OCI-LY7 (cell line): Measurements from ENCODE around the gene NLGN1. TPM values are rescaled to one million over a fixed set of nuclear protein-coding genes. Genes with fewer than 3 reads are reported as not detected.

Source experiments
- BruUV-seq: library from RNA; stranded (reverse); fragments of 400-500 nt; replicated peaks from 2 replicates; lab custom pipeline; 2021; lab: Mats Ljungman, UMichigan
- CTCF ChIA-PET: fragments of 300-600 bp; sonication (Branson Sonifier 250); formaldehyde crosslinking; loops from one replicate; lab custom pipeline; 2022; ENCODE audit warnings: antibody characterized with exemption; ENCODE audit not compliant: unreplicated experiment; lab: Charles Lee
- POLR2A ChIA-PET: fragments of 300-600 bp; sonication (Branson Sonifier 250); formaldehyde crosslinking; loops from one replicate; lab custom pipeline; 2022; ENCODE audit warnings: antibody characterized with exemption; lab: Charles Lee
- DNase-seq: peaks from one replicate; pipeline ENCODE4 v3.0.0-alpha.2; 2015; ENCODE audit warnings: low spot score
- H2AFZ ChIP-seq: fragments of 200-600 bp; sonication (generic), shearing (Covaris generic); 2 replicates; pipeline ENCODE4 v1.6.1; 2014; ENCODE audit warnings: mild to moderate bottlenecking, antibody characterized with exemption, low read length, moderate library complexity
- H3K27ac ChIP-seq: fragments of 200-600 bp; sonication (generic); 2 replicates; pipeline ENCODE4 v1.5.1; 2014; ENCODE audit warnings: mixed run types, low read depth, mild to moderate bottlenecking, moderate library complexity, low read length, inconsistent platforms; ENCODE audit not compliant: poor library complexity, severe bottlenecking
- H3K36me3 ChIP-seq: fragments of 200-600 bp; sonication (generic); 2 replicates; pipeline ENCODE4 v1.6.1; 2014; ENCODE audit warnings: mild to moderate bottlenecking, antibody characterized with exemption, low read length, moderate library complexity, mixed read lengths; ENCODE audit not compliant: insufficient read depth
- H3K4me1 ChIP-seq: fragments of 200-600 bp; sonication (generic); 2 replicates; pipeline ENCODE4 v1.5.1; 2014; ENCODE audit warnings: mild to moderate bottlenecking, low read length; ENCODE audit not compliant: insufficient read depth, poor library complexity, severe bottlenecking
- H3K4me2 ChIP-seq: fragments of 200-600 bp; sonication (generic); 2 replicates; pipeline ENCODE4 v1.6.1; 2014; ENCODE audit warnings: mild to moderate bottlenecking, low read length
- H3K4me3 ChIP-seq: fragments of 200-600 bp; sonication (generic); 2 replicates; pipeline ENCODE4 v1.5.1; 2014; ENCODE audit warnings: mild to moderate bottlenecking, low read depth, low read length; ENCODE audit not compliant: poor library complexity, severe bottlenecking
- H3K79me2 ChIP-seq: fragments of 200-600 bp; sonication (generic); 2 replicates; pipeline ENCODE4 v1.6.1; 2016; ENCODE audit warnings: low read depth, mild to moderate bottlenecking, low read length, moderate library complexity, mixed read lengths; ENCODE audit not compliant: insufficient read depth
- H3K9me2 ChIP-seq: fragments of 200-600 bp; sonication (generic); 2 replicates; pipeline ENCODE4 v1.6.1; 2016; ENCODE audit warnings: mild to moderate bottlenecking, low read length, mixed read lengths; ENCODE audit not compliant: insufficient read depth
- H3K9me3 ChIP-seq: fragments of 200-600 bp; sonication (generic); 2 replicates; pipeline ENCODE4 v1.6.1; 2014; ENCODE audit warnings: mild to moderate bottlenecking, mixed run types, low read length, mixed read lengths
- H4K20me1 ChIP-seq: fragments of 200-600 bp; sonication (generic); 2 replicates; pipeline ENCODE4 v1.6.1; 2014; ENCODE audit warnings: mild to moderate bottlenecking, antibody characterized with exemption, low read length, moderate library complexity, mixed read lengths; ENCODE audit not compliant: insufficient read depth
- EZH2phosphoT487 ChIP-seq: fragments of 200-600 bp; sonication (generic); IDR thresholded peaks from 2 replicates; pipeline ENCODE4 v1.6.1; 2018; ENCODE audit warnings: low read depth, borderline replicate concordance, mild to moderate bottlenecking, mixed run types, antibody characterized with exemption, low read length, moderate library complexity, mixed read lengths
- intact Hi-C: fragments of 100-400 bp; cut with micrococcal nuclease; formaldehyde crosslinking; loops from one replicate; pipeline ENCODE4 v1.10.0; 2022; ENCODE audit not compliant: unreplicated experiment
- total RNA-seq, 2 experiments: library from RNA; depleted of rRNA in 1 of 2; stranded (reverse); fragments of >200 nt in 1 of 2; shearing (Covaris generic) in 1 of 2; gene quantifications; 2 replicates each; pipeline ENCODE4 v1.2.3, GENCODE V29; 2014 to 2022
- TF ChIP-seq, protein P1 (sequence below): fragments of 200-600 bp; sonication (generic); conservative IDR thresholded peaks from 2 replicates; pipeline ENCODE4 v1.5.1; 2014; ENCODE audit warnings: mild to moderate bottlenecking, antibody characterized with exemption, low read length, moderate library complexity, mixed read lengths

The NLGN1 gene
- total RNA-seq, 2 experiments from 2014 or later = not detected

DNA sequence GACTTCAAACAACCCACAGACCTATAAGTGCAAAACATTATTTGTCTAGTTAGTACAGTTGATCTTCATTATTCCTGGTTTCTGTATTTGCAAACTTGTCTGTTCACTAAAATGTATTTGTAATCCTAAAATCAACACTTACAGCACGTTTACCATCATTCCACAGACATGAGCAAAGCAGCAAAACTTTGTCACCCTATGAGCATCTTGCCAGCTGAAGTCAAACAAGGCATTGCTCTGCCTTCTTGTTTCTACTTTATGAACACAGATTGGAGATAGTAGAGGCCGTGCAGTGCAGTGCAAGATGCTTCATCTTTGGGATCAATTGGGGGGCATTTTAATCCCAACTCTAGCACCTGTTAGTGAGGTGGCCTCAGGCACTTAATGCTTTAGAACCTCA, 202.1 kb downstream of the NLGN1 start:
- H3K36me3 ChIP-seq = no peaks in the 10 kb centered on the region
- no peak overlapping the region for H3K4me2 ChIP-seq
- ChIA-PET POLR2A (no interaction called here), CTCF (no interaction called here)
- H3K9me3 ChIP-seq = no peaks in the 10 kb centered on the region
- no TSS peak for BruUV-seq
- H2AFZ ChIP-seq = no peak overlapping the region
- DNase-seq = no peak
- no peaks in the 10 kb centered on the region for H3K4me1 ChIP-seq
- H3K79me2 ChIP-seq = no peaks in the 10 kb centered on the region
- H3K27ac ChIP-seq = no peak overlapping the region
- H3K9me2 ChIP-seq = no peaks in the 10 kb centered on the region
- no peaks in the 10 kb centered on the region for H4K20me1 ChIP-seq
- H3K4me3 ChIP-seq = no peak overlapping the region
- intact Hi-C loops = no loop called here
- TF ChIP-seq, protein P1, sequence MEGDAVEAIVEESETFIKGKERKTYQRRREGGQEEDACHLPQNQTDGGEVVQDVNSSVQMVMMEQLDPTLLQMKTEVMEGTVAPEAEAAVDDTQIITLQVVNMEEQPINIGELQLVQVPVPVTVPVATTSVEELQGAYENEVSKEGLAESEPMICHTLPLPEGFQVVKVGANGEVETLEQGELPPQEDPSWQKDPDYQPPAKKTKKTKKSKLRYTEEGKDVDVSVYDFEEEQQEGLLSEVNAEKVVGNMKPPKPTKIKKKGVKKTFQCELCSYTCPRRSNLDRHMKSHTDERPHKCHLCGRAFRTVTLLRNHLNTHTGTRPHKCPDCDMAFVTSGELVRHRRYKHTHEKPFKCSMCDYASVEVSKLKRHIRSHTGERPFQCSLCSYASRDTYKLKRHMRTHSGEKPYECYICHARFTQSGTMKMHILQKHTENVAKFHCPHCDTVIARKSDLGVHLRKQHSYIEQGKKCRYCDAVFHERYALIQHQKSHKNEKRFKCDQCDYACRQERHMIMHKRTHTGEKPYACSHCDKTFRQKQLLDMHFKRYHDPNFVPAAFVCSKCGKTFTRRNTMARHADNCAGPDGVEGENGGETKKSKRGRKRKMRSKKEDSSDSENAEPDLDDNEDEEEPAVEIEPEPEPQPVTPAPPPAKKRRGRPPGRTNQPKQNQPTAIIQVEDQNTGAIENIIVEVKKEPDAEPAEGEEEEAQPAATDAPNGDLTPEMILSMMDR = no peak
- TF ChIP-seq EZH2phosphoT487 = no peak

DNA sequence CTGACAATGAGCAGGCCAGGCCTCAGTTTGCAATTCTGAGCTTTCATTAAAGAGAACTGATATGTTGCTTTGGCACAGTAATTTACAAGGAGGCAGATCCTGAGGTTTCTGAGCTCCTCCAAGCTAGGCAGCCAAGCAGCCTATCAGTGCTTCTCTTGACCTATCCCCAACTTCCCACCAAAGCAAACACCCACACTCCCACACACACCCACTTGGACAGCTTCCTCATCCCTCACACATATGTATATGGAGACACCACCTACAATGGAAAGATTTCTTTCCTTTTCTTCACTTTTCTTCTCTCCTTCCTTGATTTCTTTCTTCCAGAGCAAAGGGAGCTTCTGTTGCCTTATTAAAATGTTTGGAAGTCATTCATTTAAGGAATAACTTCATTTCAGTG, 217.0 kb downstream of the NLGN1 start:
- H3K36me3 ChIP-seq = no peaks in the 10 kb centered on the region
- H3K4me1 ChIP-seq = no peaks in the 10 kb centered on the region
- H3K9me3 ChIP-seq = no peaks in the 10 kb centered on the region
- H3K79me2 ChIP-seq = no peaks in the 10 kb centered on the region
- no peaks in the 10 kb centered on the region for H3K9me2 ChIP-seq
- no peak overlapping the region for H2AFZ ChIP-seq
- H3K4me2 ChIP-seq = no peak overlapping the region
- BruUV-seq = no TSS peak
- intact Hi-C loops = no loop called here
- H3K4me3 ChIP-seq = no peak overlapping the region
- CTCF ChIA-PET = no interaction called here
- POLR2A ChIA-PET = no interaction called here
- TF ChIP-seq, protein P1 = no peak
- TF ChIP-seq EZH2phosphoT487 = no peak
- H3K27ac ChIP-seq = no peak overlapping the region
- H4K20me1 ChIP-seq = no peaks in the 10 kb centered on the region
- no peak for DNase-seq

DNA sequence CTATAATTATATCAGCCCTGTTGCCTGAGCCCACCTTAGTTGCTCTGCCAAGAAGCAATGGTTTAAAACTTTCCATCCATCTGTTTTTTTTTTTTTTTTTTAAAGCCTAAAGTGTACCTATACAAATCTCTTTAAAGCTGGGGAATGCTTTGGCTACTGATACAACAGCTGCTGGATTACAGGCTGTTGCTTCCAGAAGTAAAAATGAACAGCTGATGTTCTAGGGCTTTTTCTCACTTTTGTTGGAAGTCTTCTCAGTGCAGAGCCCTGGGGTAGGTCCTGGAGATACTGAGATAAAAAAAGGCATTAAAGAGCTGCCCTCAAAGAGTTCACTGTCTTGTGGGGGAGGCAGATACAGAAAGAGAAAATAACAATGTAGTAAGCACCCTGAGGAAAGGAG, 218.1 kb downstream of the NLGN1 start:
- no TSS peak for BruUV-seq
- Histone ChIP-seq H3K27ac (no peak overlapping the region), H3K36me3 (no peaks in the 10 kb centered on the region), H3K4me3 (no peak overlapping the region), H3K79me2 (no peaks in the 10 kb centered on the region), H2AFZ (no peak overlapping the region), H3K9me2 (no peaks in the 10 kb centered on the region), H3K9me3 (no peaks in the 10 kb centered on the region), H4K20me1 (no peaks in the 10 kb centered on the region), H3K4me1 (no peaks in the 10 kb centered on the region), H3K4me2 (no peak overlapping the region)
- POLR2A ChIA-PET = interaction anchor here (0.6 to 0.7 kb wide), 2 partner anchors 42 to 450 kb away, joined by 3 to 5 read pairs; no protein-coding TSS in a partner anchor
- DNase-seq = no peak
- CTCF ChIA-PET = no interaction called here
- TF ChIP-seq EZH2phosphoT487 = no peak
- TF ChIP-seq, protein P1 = no peak
- intact Hi-C loops = no loop called here
